ENCODE measurements around the gene MRPL33. TPM values are rescaled to one million over a fixed set of nuclear protein-coding genes. Genes with fewer than 3 reads are reported as not detected.

The MRPL33 gene
- total and polyA plus RNA-seq, 2 of the 13 experiments (the other 11 are each of a cell fraction or from before 2014, with no cell fraction given): 69.7 to 218 TPM

DNA sequence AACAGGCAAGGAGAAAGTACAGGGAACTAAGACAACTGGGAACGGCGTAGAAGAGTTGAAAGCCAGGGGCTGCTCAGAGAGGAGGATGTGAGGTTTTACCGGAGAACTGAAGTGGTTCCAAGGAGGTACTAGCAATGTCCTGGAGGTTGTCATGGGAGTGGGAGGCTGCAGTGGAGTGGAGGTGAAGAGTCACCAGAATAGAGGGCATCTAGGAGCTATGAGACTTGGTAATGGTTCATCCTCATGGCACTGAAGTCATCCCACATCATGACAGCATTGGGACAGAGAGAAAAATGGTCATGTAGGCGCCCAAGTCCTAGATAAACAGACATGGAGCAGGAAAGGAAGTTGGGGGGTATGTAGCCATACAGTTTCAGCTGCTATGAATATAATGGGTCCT, 26.3 kb downstream of the MRPL33 start:
- no peak overlapping the region for H3K27ac ChIP-seq (ENCODE audit: extremely low read length, insufficient read depth, low read length)
- TF ChIP-seq CEBPG (CRISPR knock-in tag; IDR thresholded peaks at IDR 0.05) (no peak), SUZ12 (IDR thresholded peaks at IDR 0.05; ENCODE audit: low read depth, low read length) (no peak), ZNF354B (CRISPR knock-in tag; IDR thresholded peaks at IDR 0.05) (no peak), JUNB (CRISPR knock-in tag; IDR thresholded peaks at IDR 0.05; ENCODE audit: borderline replicate concordance) (no peak), FOSL1 (CRISPR knock-in tag; IDR thresholded peaks at IDR 0.05; ENCODE audit: borderline replicate concordance) (no peak), ZBTB1 (CRISPR knock-in tag; IDR thresholded peaks at IDR 0.05; ENCODE audit: borderline replicate concordance) (no peak), RFX5 (IDR thresholded peaks at IDR 0.05; ENCODE audit: low read depth, low read length) (no peak), DMAP1 (CRISPR knock-in tag; IDR thresholded peaks at IDR 0.05) (no peak), ZNF230 (CRISPR knock-in tag; IDR thresholded peaks at IDR 0.05) (no peak), MTA1 (CRISPR knock-in tag; IDR thresholded peaks at IDR 0.05; ENCODE audit: borderline replicate concordance) (no peak), ARNTL (CRISPR knock-in tag; IDR thresholded peaks at IDR 0.05) (no peak), AHR (CRISPR knock-in tag; IDR thresholded peaks at IDR 0.05) (no peak), PHB2 (IDR thresholded peaks at IDR 0.05; ENCODE audit: partially characterized antibody) (no peak), CHD2 (IDR thresholded peaks at IDR 0.05; ENCODE audit: low read depth, low read length) (no peak), EHMT2 (IDR thresholded peaks at IDR 0.05; ENCODE audit: borderline replicate concordance, low read depth, low read length) (no peak)
- TF ChIP-seq, protein P1, sequence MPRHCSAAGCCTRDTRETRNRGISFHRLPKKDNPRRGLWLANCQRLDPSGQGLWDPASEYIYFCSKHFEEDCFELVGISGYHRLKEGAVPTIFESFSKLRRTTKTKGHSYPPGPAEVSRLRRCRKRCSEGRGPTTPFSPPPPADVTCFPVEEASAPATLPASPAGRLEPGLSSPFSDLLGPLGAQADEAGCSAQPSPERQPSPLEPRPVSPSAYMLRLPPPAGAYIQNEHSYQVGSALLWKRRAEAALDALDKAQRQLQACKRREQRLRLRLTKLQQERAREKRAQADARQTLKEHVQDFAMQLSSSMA (CRISPR knock-in tag; IDR thresholded peaks at IDR 0.05): no peak
- TF ChIP-seq, protein P2, sequence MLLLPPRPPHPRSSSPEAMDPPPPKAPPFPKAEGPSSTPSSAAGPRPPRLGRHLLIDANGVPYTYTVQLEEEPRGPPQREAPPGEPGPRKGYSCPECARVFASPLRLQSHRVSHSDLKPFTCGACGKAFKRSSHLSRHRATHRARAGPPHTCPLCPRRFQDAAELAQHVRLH (CRISPR knock-in tag; IDR thresholded peaks at IDR 0.05; ENCODE audit: borderline replicate concordance, low read depth): no peak
- TF ChIP-seq, protein P3, sequence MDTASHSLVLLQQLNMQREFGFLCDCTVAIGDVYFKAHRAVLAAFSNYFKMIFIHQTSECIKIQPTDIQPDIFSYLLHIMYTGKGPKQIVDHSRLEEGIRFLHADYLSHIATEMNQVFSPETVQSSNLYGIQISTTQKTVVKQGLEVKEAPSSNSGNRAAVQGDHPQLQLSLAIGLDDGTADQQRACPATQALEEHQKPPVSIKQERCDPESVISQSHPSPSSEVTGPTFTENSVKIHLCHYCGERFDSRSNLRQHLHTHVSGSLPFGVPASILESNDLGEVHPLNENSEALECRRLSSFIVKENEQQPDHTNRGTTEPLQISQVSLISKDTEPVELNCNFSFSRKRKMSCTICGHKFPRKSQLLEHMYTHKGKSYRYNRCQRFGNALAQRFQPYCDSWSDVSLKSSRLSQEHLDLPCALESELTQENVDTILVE (CRISPR knock-in tag; IDR thresholded peaks at IDR 0.05): no peak
- TF ChIP-seq, protein P4, sequence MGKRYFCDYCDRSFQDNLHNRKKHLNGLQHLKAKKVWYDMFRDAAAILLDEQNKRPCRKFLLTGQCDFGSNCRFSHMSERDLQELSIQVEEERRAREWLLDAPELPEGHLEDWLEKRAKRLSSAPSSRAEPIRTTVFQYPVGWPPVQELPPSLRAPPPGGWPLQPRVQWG (CRISPR knock-in tag; IDR thresholded peaks at IDR 0.05; ENCODE audit: borderline replicate concordance, low read depth): no peak
- ATAC-seq: no peak
- POLR2A ChIA-PET: interaction anchor here (1.4 kb wide), 1 partner anchor 92 kb away, joined by 3 read pairs; the partner anchor contains the start of genes BABAM2 and RBKS
- peaks cover 41% of the 10 kb centered on the region for H3K4me1 ChIP-seq (ENCODE audit: insufficient read depth, low read length)
- CTCF ChIA-PET (ENCODE audit: low intra/inter-chr PET ratio, low total read pairs): no interaction called here
- BruUV-seq (replicated peaks): no TSS peak
- H2AFZ ChIP-seq (ENCODE audit: low read length): no peak overlapping the region
- H3K9ac ChIP-seq (ENCODE audit: insufficient read depth, low read depth, low read length): no peak overlapping the region
- FAIRE-seq: no peak
- no peak for DNase-seq (ENCODE audit: low spot score)
- in situ Hi-C loops (cut with HindIII; ENCODE audit: extremely low pct_ligation_motif_present, low pct_unique_long_range_greater_than_20kb): no loop called here
- H3K27me3 ChIP-seq (ENCODE audit: control insufficient read depth in 1 of 2, insufficient read depth in 2 of 2, low read length in 2 of 2): no peaks in the 10 kb centered on the region
- H3K4me2 ChIP-seq (ENCODE audit: low read depth, low read length): no peak overlapping the region
- no peak overlapping the region for H3K4me3 ChIP-seq (replicated peaks in 1 of 3; ENCODE audit: insufficient read depth in 1 of 3, low read depth in 2 of 3, low read length in 3 of 3)
- H4K20me1 ChIP-seq (ENCODE audit: insufficient read depth, low read length): no peaks in the 10 kb centered on the region
- 96% methylated on average over 4 of the region's 4 CpGs for WGBS (ENCODE audit: low lambda C conversion rate)
- intact Hi-C loops (cut with micrococcal nuclease; ENCODE audit: unreplicated experiment): no loop called here
- H3K9me3 ChIP-seq (ENCODE audit: low read length): no peaks in the 10 kb centered on the region
- H3K36me3 ChIP-seq (replicated peaks in 1 of 2; ENCODE audit: control insufficient read depth in 1 of 2, insufficient read depth in 2 of 2, low read length in 2 of 2): no peaks in the 10 kb centered on the region
- H3K79me2 ChIP-seq (ENCODE audit: insufficient read depth, low read length): no peaks in the 10 kb centered on the region
